NCI-H2171 (cell line): Measurements from ENCODE around the gene UBE3B.

Source experiments
- DNase-seq: peaks from one replicate; lab custom pipeline; 2025; lab: John Stamatoyannopoulos, UW

Gene UBE3B

DNA sequence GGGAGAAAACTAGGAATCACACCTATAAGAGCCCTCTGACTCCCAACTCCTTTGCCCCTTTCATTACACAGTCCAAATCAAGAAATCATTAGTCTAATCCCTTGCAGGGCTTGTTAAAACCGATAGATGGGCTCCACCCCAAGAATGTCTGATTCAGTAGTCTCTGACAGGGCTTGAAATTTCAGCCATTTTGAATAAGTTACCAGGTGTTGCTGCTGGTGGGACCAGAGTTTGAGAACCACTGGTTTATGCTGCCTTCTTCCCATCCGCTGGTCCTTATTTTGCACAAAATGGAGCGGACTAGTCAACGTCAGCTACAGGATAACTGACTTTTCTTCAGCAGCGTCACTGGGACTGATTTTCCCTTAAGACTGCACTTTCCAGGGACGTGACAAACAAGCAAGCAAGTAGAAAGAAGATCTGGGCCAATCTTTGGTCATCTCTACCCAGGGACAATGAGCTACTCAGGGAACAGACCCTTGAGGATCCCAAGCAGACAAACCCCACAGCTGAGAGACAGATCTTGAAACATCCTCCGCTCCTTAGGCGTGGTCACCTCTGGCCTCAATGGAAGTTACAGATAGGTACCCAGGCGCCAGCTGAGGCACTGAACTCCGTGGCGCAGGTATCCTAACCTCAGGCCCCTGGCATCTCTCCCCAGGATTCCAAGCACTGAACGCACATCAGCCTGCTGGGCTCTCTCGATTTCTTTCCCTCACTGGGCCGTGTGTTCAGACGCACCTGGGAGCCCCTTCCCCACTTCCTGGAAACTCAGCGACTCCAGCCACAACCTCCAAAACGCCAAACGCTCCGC, 1.2 kb upstream of the UBE3B start:
- no peak for DNase-seq

DNA sequence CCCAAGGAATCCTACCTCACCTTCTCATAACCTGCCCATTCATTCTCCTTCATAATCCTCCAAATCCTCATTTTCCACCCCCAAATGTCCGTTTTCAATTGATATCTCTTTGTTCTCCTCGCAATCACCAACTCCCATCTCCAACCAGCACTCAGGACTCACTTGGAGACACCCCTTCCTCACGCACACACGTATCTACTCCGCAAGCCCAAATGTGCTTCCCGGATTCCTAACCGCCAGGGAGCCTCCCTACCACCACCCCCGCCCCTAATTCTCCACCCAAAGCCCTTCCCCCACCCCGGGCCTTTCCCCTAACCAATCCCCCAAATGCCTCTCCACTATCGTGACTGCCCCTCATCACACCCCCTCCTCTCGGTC, 638 bp upstream of the UBE3B start:
- no peak for DNase-seq

DNA sequence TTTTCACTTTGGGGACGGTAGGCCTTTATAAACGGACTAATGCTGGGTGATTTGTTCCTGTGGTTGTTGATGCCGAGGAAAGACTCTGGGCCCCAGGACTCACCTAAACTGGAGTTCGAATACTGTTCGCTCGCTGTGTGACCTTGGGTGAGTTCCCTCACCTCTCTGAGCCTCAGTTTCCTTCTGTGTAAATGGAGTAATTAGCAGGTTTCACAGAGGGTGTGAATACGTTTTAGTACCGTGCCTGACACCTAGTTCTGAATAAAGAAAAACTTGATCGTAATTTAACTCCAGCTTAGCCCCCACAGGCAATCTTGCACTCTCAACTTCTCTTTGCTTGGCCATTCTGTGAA, 505 bp downstream of the UBE3B start:
- no peak for DNase-seq

DNA sequence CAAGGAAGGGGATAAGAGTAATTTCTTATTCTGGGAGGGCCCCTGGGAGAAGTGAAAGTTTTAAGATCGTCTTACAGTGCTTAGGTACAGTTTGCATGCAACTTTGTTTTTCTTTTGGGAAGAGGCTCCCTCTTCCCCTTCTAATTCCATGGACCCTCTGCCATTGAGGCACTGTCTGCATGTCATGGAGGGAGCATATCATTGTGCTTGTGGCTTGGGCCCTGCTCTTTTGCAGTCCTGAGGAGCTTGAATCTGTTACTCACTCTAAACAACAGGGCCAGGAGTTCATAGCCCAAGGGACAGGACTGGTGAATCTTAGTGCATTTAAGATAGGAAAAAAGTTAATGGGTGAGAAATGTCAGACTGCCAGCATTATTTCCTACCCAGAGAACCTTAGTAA, 2.3 kb downstream of the UBE3B start:
- DNase-seq: no peak

DNA sequence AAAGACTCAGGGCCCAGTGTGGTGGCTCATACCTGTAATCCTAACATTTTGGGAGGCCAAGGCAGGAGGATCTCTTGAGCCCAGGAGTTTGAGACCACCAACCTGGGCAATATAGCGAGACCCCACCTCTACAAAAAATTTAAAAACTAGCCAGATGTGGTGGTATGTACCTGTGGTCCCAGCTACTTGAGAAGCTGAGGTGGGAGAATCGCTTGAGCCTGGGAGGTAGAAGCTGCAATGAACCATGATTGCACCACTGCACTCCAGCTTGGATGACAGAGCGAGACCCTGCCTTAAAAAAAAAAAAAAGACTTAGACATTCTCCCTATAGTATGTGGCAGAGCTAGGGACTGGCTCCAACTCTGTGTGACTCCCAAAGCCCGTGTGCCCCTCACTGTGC, 2.9 kb downstream of the UBE3B start:
- no peak for DNase-seq

DNA sequence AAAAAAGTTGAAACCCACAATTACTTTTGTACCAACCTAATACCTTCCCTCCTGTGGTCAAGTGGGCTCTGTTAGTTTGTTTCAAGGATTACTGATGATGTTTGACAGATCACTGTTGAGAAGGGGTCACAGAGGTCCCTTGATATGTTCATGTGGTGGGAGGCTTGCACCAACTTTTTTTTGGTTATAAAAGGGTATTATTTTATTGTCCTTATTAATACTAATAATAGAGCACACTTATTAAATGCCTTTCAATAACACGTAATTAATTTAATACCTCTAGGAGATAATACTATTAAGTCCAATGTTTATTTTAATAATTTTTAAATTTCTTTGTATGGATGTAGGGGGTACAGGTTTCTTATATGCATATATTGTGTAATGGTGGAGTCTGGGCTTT, 4.4 kb downstream of the UBE3B start:
- no peak for DNase-seq

DNA sequence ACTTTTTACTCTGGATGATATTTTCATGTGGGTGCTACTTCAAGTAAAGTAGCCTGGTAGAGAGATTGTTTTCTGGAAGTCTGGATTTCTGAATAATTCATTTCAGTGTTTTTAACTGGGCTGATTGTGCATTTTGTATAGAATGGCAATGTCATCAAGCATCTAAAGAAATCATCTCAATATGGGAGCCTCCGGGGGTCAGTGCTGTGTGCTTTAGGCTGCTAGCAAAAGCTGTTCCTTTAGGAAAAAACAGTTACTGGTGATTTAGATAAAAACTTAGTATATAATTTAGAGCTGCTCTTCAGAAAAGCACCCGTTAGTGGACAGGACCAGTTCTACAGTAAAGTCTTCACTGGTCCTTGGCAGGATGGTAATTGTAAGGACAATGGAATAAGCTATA, 5.1 kb downstream of the UBE3B start:
- DNase-seq: no peak

DNA sequence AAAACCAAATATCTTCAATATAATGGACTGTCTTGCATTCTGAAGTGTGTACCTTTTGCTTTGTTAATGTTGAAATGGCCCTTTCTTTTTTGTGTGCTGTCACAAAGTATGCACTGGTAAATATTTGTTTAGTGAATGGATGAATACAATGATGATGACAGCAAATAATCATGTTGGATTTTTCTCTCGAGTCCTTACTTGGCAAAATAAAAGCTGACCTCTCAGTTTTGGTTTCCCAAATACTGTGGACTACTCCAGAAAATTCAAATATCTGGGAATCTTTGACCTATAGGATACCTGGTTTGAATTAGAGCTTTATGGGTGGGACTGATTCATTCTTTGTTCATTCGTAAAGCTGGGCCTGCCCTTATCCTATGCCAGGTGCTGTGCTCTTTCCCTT, 5.5 kb downstream of the UBE3B start:
- no peak for DNase-seq

DNA sequence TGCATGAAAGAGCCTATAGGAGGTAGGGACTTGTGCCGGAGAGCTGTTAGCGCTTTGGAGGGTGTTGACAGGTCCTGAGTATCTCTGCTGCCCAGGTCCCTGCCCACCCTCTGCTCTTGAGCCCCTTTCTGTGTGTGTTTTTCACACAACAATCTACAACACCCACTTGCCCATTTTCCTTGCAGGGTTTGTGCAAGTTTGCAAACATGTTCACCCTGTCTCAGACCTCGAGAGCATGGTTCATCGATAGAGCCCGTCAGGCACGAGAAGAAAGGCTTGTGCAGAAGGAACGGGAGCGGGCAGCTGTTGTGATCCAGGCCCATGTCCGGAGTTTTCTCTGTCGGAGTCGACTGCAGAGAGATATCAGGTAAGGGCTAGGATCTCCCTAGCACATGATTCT, 5.9 kb downstream of the UBE3B start:
- DNase-seq: no peak

DNA sequence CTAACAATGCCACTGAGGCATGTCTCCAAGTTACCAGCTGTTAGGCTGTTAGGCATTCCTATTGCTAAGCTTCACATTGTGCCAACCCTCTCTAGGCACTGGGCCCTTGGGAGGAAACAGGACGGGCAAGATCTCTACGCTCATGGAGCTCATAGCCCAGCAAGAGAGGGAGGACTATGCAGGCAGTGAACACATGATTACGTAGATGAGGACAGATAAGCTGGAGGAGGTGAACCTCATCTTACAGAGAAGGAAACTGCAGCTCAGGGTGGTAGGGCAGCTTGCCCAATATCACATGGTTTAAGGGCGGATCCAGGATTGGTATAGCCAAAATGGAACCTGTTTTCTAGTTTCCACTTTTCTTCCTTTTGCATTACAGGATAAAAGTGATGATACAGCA, 7.8 kb downstream of the UBE3B start:
- no peak for DNase-seq

DNA sequence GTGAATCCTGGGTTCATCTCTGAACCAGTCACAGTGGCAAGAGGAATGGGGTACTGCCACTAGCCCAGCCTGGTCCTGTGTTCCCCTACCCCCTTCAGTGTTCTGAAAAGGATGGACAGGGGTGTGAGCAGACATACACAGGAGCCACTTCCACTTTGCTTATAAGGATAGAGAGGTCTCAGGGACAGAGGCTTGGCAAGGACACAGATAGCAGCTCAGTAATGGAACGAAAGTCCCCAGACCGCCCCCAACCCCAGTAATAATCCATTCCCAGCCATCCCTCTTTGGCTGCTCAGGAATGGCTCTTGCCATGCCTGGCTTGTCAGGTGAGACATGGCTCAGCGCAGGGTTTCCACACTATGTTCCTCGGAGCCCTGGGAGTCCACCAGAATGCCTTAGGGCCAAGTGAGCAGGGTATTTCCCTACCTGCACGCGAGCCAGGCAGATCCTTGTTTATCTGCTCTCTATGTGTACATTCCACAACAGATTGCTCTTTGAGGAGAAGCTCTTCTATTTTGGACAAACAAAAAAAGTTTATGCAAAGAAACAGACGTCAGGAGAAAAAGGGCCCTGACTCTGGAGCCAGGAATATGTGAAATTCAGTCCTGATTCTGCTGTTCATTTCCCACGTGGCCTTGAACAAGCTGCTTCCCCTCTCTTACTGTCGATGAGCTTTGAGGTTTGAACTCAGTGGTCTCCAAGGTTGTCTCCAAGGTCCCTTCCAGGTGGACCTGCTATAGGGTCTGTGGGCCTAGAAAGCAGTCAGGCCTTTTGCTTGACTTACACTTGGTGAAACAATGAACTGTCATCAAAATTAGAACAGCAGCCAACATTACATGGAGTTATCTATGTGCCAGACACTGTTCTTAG, 10.0 kb downstream of the UBE3B start:
- DNase-seq: no peak

DNA sequence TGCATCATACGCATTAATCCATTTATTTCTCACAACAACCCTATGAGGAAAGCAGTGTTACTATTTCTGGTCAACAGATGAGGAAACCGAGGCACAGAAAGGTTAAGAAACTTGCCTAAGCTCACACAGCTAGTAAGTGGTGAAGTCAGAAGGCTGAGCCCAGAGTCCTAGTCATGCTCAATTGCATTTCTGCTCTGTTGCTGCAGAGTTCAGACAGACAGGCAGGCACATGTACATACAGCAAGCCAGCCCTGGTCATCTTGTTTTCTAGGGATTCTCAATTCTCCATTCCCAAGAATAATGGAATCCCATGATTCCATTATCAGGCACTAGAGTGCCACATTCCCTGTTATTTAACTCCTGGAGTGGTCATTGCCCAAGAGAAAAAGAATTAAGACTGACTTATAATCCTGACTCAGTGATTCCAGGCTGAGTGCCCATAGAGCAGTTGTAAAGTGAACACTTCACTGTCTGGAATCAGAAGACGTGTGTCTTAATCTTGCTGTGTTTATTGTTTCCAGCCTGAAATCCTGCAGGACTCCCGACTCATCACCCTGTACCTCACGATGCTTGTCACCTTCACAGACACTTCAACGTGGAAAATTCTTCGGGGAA, 10.7 kb downstream of the UBE3B start:
- no peak for DNase-seq

DNA sequence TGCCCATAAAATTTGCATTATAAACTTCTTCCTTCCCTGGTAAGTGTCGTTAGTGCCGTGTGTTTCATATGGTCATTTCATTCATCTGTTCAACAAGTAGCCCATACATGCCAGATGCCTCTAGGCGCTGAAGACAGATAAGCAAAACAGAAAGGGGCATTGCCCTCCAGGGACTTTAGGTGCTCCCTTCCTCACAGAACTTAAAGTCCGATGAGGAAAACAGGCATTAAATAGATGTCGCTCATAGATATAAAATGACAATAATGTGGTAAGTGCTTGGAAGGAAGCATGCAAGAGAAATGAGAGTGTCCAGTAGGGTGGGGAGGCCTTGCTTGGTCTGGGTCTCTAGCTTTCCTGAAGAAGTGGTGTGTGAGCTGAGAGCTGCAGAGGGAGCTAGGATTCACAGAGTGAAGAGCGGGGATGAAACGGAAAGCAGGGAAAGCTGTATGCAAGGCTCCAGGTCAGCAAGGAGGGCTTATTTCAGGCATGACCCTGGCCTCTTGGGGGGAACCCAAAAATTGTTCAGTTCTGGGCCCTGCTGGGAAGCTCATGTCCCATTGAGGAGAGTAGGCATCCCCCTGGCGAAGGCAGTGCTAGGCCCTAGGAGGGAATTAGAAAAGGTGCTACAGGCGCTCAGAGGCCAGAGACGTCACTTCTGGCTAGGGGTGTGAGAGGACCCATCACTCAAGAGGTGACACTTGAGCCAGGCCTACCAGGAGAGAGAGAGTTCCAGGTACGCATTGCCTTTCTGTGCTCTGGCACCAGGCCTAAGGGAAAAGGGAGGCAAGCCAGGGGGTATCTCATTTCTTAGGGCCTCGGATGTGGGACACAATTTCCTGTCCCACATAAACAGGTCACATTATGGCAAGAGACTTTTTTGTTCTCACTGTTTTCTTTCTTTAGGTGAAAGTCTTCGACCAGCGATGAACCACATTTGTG, 11.9 kb downstream of the UBE3B start:
- DNase-seq: no peak

DNA sequence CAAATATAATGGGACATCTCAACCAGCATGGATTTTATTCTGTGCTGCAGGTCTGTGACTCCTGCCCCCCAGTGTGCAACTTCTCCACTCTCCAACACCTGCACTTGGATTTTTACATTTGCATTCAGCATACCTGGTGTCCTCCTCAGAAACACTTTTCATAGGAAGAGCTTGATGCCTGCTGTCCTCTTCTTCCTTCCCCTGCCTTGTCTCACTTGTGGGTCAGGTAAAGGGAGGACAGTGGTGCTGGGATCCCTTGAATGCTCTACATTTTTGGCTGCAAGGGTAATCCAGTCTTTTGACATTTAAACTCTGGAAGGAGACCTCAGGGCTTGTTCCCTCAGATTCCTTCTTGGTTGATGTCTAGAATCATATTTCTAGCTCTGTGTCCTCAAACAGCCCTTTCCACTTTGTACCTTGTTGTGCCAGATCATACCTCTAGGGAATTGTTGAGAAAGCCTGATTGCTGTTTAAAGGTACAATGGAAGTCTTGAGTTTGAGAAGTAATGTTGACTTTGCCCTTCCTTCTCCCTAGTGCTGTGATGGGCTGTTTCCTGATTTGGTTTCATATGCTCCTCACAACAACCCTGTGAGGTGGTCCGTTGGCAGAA, 12.6 kb downstream of the UBE3B start:
- DNase-seq: no peak

DNA sequence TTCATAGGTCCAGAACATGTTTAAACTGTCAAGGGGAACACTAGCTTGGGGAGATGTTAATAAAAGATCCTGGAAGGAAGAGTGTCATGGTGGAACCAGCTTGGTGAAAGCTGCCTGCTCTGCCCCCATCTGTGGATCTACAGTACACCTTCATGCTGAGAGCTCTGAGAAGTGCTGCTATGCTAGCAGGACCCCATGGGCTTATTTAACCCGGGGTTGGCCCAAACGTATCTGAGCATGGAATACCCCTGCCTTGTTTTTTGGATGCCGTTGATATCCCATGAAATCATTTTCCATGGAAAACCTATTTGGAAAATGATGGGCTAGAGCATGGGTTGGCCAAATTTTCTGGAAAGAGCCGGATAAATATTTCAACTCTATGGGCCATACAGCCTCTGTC, 14.2 kb downstream of the UBE3B start:
- no peak for DNase-seq

DNA sequence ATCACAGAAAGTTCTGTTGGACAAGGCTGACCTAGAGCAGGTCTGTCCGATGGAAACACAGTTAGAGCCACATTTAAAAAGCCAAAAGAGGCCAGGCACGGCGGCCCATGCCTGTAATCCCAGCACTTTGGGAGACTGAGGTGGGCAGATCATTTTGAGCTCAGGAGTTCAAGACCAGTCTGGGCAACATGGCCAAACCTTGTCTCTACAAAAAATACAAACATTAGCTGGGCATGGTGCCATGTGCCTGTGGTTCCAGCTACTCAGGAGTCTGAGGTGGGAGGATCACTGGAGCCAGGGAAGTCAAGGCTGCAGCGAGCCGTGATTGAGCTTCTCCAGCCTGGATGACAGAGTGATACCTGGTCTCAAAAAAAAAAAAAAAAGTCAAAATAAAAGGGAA, 14.9 kb downstream of the UBE3B start:
- no peak for DNase-seq

DNA sequence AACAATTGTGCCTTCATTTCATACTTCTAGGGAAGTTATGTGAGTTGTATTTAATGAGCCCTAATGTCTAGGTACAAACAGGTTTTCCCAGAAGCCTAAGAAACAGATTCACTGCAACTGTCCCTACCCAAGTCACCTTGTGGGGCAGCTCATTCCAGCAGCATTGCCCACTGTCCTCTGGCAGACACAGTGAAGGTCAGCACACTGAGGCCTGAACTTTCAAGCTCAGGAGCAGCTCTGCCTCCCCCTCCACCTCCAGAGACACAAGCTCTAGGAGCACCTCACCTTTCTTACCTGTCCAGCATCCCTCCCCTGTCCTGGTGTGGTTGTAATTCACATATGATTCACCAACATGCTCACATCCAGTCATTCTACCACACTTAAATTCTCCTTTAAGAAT, 15.7 kb downstream of the UBE3B start:
- DNase-seq: no peak

DNA sequence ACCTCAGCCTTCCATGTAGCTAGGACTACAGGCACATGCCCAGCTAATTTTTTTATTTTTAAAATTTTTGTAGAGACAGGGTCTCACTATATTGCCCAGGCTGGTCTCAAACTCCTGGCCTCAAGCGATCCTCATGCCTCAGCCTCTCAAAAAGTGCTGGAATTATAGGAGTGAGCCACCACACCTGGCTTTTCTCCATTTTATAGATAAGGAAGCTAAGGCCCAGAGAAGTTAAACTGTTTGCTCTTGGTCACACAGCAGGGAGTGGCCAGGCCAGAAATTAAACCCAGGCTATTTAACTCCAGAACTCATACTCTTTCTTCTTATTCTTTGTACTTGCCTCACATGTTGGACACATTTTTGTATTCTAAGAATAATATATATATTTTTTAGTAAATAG, 16.5 kb downstream of the UBE3B start:
- DNase-seq: no peak

DNA sequence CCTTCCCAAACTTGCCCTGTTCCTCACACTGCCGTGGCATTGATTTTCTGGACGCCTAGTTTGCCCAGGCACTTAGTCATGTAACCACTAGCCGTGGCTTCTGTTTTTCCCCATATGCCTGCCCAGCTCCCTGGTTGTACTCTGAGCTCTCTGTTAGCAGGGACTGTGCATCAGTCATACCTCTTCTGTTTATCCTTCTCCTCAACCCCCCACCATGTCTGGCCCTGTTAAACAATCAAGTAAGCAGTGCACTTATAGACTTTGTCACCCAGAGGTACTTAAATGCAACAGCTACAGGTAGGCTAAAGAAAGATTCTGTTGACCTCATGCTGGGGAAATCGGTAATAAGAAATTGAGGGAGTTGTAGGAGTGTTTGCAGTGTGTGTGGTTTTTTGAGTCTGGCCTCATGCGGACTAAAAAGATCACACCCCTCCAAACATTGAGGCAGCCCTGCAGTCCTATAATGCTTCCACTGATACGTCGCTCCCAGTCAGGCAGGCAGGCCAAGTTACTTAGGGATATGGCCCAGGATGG, 17.0 kb downstream of the UBE3B start:
- no peak for DNase-seq

DNA sequence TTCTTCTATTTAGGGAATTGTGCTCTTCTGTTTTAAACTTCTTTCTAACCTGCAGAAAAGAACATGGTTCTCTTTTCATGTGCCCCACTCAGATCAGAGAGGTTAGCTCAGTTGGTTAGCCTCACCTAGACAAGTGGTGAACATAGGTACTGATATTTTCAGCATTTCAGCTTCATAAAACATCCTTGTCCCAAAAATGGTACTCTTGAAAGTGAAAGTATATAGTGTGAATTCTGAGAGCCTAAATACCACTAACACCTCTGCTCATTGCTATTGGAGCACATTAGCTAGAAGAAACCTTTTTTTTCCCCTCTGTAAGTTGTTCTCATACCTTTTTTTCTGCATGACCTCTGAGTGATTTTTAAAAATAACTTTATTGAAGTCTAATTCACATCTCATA, 17.6 kb downstream of the UBE3B start:
- DNase-seq: no peak

DNA sequence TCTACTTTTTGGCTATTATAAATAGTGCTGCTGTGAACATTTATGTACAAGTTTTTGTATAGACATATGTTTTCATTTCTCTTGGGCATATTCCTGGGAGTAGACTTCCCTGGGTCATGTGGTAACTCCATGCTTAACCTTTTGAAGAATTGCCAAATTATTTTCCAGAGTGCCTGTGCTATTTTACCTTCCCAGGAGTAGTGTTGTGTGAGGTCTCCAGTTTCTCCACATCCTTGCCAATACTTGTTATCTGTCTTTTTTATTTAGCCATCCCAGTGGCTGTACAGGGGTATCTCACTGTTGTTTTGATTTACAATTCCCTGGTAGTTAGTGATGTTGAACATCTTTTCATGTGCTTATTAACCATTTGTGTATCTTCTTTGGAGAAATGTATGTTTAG, 18.9 kb downstream of the UBE3B start:
- DNase-seq: no peak
